Measurements from ENCODE around the gene CRLF3.
A peak's percentile ranks its signal among the peaks of the same experiment; 100 is the strongest.
"Not testable (repeated sequence)": the region's sequence is repeated elsewhere in the genome, so short reads cannot be mapped to it uniquely, and the experiment has no call there.

CRLF3 gene, protein sequence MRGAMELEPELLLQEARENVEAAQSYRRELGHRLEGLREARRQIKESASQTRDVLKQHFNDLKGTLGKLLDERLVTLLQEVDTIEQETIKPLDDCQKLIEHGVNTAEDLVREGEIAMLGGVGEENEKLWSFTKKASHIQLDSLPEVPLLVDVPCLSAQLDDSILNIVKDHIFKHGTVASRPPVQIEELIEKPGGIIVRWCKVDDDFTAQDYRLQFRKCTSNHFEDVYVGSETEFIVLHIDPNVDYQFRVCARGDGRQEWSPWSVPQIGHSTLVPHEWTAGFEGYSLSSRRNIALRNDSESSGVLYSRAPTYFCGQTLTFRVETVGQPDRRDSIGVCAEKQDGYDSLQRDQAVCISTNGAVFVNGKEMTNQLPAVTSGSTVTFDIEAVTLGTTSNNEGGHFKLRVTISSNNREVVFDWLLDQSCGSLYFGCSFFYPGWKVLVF

DNA sequence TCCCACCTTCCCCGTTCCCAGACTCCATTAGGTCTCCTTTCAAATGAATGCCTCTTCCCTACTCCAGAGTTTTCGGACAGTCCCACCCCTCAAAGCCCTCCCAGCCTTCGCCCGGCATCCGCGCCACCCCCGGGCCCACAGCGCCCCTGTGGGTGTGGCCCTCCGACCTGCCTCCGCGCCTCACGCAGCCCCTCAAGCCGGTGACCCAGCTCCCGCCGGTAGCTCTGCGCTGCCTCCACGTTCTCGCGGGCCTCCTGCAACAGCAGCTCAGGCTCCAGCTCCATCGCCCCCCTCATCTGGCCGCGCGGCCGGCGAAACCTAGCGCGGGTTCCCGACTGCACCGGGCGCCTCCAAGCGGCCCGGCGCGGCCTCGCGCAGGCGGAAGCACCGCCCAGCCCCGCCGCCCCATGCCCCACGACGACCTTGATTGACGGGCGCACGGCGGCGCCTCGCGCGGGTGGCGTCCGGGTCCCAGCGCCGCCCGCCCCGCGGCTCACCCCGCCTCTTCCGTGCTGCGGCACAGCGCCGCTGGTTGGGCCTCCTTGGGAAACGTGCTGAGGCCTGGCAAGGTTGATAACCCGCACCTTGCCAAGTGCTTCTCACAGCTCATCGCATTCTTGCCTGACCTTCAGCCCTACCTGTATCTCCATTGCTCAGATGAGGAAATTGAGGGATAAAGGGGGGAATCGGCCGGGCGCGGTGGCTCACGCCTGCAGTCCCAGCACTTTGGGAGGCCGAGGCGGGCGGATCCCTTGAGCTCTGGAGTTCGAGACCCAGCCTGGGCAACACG lies at the start of gene CRLF3:
Gene CRLF3, minus strand, starts transcription at position 337 of the 790 bp plus-strand sequence. Its CDS starts 41 bp downstream, at position 296.
- DNase-seq: peak; percentile 73

DNA sequence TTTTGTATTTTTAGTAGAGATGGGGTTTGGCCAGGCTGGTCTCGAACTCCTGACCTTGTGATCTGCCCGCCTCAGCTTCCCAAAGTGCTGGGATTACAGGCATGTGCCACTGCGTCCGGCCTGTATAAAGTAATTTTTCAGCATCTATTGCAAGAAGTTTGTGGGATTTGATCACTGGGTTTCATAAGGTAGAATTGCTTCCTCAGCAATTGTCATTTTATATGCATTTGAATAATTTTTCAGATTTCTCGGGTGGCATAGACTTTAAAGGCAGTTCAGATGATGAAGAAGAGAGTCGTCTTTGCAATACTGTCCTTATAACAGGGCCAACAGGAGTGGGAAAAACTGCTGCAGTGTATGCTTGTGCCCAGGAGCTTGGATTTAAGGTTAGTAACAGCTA lies 44.5 kb upstream of the CRLF3 start:
- DNase-seq: no peak

DNA sequence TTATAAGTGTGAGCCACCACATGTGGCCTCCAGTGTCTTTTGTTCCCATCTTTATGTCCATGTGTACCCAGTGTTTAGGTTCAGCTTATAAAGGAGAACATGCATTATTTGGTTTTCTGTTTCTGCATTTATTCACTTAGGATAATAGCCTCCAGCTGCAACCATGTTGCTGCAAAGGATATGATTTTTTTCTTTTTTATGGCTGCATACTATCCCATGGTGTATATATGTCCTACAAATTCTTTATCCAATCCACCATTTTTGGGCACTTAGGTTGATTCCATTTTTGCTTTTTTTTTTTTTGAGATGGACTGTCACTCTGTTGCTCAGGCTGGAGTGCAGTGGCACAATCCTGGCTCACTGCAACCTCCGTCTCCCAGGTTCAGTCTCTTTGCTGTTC lies 40.1 kb upstream of the CRLF3 start:
- no peak for DNase-seq

DNA sequence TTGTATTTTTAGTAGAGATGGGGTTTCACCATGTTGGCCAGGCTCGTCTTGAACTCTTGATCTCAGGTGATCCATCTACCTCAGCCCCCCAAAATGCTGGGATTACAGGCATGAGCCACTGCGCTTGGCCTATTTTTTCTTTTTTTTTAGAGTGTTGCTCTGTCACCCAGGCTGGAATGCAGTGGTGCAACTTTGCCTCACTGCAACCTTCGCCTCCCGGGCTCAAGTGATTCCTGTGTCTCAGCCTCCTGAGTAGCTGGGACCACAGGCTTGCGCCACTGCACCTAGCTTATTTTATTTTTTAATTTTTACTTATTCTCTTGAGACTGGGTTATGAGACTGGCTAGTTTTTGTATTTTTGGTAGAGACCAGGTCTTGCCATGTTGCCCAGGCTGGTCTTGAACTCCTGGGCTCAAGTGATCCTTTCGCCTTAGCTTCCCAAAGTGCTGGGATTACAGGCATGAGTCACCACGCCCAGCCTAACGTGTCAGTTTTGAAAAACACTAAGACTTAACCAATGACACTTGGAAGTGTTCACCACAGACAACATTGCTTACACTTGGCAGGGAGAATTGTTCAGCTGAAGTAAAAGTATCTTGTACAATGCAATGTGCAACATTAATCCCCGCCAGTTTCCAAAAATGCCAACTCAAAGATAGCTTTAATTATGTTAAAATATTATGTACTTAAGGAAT lies 34.2 kb upstream of the CRLF3 start:
- no peak for DNase-seq

DNA sequence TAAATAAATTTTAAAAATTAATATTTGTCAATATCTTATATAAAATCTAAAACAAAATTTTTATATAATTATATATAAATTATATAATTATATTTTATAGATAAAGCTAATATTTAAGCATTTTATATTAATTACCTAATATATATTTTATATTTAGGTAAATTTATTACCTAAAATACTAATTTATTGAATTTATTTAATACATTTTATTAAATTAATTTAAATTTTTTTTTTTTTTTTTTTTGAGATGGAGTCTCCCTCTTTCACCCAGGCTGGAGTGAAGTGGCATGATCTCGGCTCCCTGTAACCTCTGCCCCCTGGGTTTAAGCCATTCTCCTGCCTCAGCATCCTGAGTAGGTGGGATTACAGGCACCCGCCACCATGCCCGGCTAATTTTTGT lies 29.7 kb upstream of the CRLF3 start:
- DNase-seq: no peak

DNA sequence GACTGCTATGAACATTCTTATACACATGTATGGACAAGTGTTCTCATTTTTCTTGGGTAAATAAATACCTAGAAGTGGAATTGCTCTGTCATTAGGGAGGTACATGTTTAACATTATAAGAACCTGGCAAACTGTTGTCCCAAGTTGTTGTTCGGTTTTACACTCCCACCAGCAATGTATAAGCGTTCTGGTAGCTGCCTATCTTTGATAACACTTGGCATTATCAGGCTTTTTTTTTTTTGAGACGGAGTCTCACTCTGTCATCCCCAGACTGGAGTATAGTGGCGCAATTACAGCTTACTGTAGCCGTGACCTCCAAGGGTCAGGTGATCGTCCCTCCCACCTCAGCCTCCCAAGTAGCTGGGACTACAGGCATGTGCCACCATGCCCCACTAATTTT lies 23.5 kb upstream of the CRLF3 start:
- no peak for DNase-seq

DNA sequence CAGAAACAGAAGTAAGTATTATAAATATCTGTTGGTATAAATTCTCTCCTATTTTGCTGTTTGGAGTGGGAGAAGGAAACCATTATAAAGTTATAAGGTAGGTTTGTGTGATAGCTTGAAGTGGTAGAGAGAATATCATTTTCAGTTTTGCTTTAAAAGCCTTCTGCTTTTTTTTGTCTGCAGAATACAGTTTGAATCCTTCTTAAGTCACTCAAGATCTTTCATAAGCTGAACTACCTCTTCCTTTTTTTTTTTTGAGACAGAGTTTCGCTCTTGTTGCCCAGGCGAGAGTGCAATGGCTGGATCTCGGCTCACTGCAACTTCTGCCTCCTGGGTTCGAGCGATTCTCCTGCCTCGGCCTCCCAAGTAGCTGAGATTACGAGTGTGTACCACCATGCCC lies 16.3 kb upstream of the CRLF3 start:
- no peak for DNase-seq

DNA sequence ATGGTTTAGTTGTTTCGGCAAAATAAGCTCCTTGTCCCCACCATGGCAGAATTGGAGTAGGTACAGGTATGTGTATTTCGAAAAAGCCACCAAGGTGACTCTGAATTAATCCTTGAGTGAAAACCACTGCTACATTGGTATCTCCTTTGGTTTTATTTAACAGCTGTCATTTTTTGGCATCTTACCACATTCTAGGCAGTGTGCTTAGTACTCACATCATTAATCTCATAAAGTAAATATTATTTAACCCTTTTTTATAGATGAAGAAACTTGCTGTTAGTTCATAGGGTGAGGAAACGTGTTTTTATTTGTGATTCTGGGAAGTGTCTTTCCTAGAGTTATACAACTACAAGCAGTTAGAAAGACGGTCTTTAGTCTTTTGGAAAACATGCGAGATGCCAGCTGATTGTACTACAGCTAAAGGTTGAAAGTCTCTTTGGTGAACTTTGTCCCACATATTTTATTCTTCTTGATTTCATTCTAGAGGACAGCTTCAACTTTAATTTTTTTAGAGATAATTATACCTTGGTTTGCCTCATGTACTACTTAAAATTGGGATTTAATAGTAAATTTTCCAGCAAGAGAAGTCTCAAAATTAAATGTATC lies 13.8 kb upstream of the CRLF3 start:
- DNase-seq: no peak

DNA sequence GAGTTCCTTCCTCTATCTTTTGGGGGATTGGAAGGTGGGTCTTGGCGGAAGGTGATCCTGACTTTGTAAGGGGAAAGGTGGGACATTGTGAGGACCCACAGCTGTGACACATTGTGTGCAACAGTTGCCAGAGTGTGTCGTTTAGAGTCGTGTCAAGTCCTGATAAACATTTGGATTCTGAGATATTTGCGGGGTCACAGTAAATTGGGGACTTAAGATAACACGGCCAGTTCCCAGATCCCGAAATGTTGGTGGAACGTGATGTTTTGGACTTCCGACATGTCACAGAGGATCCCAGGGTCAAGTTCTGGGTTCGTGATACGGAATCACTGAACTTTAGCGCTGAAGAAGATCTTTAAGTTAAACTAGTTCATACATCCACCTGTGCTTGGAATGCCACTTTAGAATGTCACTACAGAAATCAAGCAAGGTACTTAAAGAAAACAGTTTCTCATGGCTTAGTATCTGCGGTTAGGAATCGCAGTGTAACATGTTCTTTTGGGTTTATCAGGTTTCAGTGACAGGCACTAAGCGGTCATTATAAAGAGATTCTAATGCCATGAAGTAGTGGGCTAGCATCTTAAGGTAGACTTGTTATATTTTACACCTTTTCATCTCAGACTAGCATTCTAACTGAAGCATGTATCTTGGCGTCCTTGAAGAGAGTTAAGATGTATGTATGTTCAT lies 8.1 kb upstream of the CRLF3 start:
- DNase-seq: no peak

DNA sequence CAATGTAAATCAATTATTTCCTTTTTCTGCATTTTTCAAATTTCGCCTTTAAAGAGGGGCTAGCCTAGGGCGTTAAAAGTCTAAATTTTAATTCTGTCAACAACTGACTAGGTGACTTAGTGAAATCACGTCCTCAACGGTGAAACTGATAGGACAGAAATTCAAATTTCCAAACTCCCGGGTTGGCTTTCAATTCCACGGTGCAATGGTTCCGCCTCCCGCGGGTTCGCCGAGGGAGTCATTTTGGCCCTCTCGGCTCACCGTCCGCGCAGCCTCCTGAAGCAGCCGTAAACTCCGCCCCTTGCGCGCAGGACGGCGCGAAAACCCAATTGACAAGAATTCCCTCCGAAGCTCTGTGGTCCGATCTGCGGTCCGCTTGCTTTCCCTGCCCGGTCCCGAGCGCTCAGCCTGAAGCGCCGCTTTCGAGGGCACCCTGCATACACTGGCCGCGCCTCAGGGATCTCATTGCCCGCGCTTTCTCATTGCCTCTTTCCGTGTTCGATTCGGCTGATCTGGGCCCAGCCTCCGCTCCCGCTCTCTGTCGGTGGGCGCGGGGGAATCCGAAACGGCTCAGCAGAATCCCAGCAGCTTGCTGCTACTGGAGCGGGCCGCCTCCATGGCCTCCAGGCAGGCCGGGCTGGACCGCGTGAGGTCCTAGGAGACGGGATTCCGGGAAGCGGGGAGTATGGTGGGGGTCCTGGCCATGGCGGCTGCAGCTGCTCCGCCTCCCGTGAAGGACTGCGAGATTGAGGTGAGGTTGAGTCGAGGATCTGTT lies 7.4 kb upstream of the CRLF3 start, which contains the start of gene ATAD5:
Gene ATAD5, plus strand, starts transcription at position 304 of the 775 bp plus-strand sequence. Its CDS starts 382 bp downstream, at position 686.
- peak; percentile 83 for DNase-seq

DNA sequence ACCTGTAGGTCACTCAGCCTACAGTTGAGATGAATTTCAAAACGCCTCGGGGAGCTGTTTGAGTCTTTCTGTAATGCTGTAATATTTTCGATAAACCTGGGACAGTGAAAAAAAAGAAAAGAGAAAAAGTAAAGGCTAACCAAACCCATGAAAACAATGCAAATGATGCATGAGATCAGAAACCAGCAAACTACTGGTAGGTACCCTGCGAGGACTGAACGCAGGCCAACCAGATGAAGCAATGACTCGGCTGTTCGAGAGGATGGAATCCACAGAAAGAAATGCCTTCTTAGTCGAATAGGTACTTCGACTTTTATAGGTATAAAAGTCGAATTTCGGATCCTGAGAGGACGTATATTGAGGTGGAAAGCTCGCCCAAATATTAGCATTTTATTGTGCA lies 6.8 kb upstream of the CRLF3 start:
- DNase-seq: no peak

DNA sequence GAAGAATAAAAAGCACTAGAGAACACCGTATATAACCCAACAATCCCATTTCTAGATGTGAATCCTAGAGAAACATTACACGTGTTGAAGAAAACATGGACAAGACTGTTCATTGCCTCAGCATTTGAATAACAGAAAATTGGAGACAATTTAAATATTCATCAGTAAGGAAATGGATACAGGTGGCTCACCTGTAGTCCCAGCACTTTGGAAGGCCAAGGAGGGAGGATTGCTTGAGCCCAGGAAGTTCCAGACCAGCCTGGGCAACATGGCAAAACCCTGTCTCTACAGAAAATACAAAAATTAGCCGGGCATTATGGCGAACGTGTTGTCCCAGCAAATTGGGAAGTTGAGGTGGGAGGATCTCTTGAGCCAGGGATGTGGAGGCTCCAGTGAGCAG lies 4.5 kb upstream of the CRLF3 start:
- no peak for DNase-seq

DNA sequence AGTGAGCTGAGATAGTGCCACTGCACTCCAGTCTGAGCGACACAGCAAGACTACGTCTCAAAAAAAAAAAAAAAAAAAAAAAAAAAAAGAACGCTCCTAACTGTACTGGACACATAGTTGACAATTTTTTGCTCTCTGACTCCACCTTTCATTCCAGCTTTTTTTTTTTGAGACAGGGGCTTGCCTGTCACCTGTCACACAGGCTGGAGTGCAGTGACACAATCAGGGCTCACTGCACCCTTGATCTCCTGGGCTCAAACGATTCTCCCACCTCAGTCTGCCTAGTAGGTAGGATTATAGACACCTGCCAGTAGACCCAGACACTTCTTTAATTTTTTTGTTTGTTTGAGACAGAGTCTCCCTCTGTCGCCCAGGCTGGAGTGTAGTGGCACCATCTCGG lies 2.6 kb upstream of the CRLF3 start:
- no peak for DNase-seq

DNA sequence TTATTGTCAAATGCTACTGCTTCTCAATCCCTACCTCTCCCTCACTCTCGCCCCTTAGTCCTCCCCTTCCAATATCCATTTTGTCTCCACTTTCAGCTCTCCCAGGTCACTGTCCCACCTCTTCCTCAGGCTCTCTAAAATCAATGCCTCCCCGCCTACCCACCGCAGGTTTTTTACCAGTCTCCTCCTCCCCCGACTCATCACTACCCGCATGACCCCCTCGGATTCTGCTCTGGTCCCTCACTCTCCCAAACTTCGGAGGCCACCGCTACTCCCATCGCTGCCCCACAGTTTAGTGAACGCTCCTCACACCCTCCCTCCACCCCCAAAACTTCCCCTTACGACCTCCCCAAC lies 513 bp downstream of the CRLF3 start:
- DNase-seq: no peak

DNA sequence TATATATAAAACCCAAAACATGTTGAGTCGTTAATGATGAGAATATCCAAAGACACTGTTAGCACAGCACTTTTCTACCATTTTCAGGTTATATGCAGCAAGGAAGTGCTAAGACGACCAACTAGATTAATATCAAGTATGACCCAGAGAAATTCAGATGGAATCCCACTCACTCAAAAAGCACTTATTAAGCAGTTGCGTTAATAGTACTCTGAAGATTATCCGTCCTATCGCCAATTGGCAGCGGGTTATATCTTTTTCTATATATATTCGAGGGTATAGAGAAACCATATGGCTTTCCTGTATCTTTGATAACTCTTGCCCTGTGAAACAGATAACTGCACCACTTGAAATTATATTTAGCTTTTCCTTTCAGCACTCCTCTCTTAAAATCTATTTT lies 1.1 kb downstream of the CRLF3 start:
- no peak for DNase-seq

DNA sequence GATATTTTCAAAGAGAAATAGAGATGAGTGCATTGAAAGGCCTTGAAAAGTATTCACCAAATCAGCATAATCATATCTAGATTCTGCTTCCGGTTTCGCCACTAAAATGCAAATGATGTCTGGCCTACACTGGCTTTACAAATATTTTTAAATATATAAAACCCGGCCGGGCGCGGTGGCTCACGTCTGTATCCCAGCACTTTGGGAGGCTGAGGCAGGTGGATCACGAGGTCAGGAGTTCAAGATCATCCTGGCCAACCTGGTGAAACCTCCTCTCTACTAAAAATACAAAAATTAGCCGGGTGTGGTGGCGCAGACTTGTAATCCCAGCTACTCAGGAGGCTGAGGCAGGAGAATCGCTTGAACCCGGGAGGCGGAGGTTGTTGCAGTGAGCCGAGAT lies 1.6 kb downstream of the CRLF3 start:
- not testable (repeated sequence) for DNase-seq

DNA sequence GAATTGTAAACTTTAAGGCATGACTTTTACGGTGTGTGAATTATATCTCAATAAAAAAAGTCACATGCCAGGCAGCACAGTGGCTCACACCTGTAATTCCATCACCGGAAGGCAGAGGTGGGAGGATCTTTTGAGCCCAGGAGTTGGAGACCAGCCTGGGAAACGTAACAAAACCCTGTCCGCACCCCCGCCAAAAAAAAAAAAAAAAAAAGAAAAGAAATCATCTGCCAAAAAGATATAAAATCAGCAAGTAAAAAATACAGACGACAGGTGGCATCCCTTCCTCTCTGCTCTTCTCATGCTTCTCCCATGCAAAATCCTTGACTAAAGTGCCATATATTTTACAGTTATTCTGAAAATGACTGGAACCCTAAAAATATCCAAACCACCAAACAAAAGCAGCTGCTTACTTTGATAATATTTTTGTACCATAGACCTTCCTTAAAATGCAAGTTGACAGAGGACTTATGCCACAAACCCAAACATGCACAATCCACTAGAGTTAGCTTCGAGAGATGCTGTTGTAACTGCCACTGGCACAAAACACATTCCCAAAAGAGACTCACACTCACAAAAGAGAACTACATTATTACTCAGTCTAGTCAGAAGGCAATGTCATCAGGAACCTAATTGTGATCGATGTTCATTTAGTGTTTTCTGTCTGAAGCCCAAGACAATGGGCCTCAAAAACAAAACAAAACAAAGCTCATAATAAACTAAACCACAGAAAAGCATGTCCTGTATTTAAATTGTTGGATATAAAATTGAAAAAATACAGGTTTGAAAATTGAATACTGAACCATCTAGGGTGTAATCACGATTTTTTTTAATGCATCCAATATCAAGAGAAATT lies 2.4 kb downstream of the CRLF3 start:
- no peak for DNase-seq

DNA sequence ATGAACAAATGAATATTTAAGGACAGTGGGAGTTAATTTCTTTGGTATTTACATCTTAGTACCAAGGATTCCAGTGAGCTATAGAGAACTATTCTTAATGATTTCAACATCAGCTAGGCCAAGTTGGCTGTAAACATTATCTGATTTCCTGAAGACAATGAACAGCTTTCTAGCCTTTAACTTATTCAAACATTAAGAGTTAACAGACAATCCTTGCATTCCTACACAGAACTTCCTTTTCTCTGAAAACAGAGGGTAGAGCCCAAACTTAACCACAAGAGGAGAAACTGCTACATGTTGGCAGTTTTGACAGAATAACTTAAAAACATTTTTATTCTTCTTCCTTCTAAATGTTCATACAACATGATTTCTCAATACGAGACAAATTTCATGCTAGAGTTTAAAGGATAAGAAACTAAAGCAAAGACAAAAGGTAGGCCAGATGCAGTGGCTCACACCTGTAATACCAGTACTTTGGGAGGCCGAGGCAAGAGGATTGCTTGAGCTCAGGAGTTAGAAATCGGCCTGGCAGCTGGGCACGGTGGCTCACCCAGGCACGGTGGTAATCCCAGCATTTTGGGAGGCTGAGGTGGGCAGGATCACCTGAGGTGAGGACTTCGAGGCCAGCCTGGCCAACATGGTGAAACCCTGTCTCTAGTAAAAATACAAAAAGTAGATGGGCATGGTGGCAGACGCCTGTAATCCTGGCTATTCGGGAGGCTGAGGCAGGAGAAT lies 4.4 kb downstream of the CRLF3 start:
- DNase-seq: no peak

DNA sequence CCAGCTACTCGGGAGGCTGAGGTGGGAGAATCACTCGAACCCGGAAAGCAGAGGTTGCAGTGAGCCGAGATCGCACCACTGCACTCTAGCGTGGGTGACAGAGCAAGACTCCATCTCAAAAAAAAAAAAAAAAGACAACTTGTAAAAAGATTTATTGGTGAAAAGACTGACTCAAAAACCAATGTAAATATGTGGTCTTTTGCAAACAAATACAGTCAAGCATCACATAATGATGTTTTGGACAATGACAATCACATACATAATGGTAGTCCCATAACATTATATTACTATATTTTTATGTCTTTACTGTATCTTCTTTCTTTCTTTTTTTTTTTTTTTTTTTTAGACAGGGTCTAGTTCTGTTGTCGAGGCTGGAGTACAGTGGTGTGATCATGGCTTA lies 8.3 kb downstream of the CRLF3 start:
- DNase-seq: no peak

DNA sequence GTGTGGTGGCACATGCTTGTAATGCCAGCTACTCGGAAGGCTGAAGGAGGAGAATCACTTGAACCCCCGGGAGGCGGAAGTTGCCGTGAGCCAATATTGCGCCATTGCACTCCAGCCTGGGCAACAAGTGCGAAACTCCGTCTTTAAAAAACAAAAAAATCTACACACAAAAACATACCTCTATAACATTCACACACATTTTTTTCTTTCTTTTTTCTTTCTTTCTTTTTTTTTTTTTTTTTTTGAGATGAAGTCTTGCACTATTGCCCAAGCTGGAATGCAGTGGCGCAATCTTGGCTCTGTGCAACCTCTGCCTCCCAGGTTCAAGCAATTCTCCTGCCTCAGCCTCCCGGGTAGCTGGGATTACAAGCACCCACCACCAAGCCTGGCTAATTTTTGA lies 9.6 kb downstream of the CRLF3 start:
- not testable (repeated sequence) for DNase-seq
